ENCODE measurements around the gene BARX2.

GRCh38 chr11:129365816-129366215, 9.8 kb upstream of the BARX2 start:
- TF ChIP-seq CTCF (IDR thresholded peaks at IDR 0.05; ENCODE audit: low read length): no peak
- no peak for TF ChIP-seq EZH2 (IDR thresholded peaks at IDR 0.05; ENCODE audit: borderline replicate concordance, low read length)
